GM18520 (cell line): ENCODE results near the gene OAF.
"Not testable (repeated sequence)": the region's sequence is repeated elsewhere in the genome, so short reads cannot be mapped to it uniquely, and the experiment has no call there.

Experiments used
- ATAC-seq: cut with Tn5 transposase; IDR thresholded peaks from one replicate; pipeline ENCODE4 v1.9.1; 2021; ENCODE audit not compliant: unreplicated experiment

The OAF gene

GRCh38 chr11:120239713-120240640, 29.1 kb downstream of the OAF start, which contains the start of gene POU2F3:
Gene POU2F3 (plus strand): TSS chr11:120240140. CDS start chr11:120240344, 204 bp downstream.
- ATAC-seq, result no peak

- ATAC-seq, result no peak
Measured at GRCh38 chr11:120240866-120241265, 30.0 kb downstream of the OAF start.

GRCh38 chr11:120241277-120241676, 30.4 kb downstream of the OAF start:
- no peak for ATAC-seq

GRCh38 chr11:120243221-120243620, 32.4 kb downstream of the OAF start:
- ATAC-seq, result no peak

- ATAC-seq, result no peak
Measured at GRCh38 chr11:120244476-120245365, 33.9 kb downstream of the OAF start.

GRCh38 chr11:120245434-120245833, 34.6 kb downstream of the OAF start:
- ATAC-seq, result no peak

- peak; percentile 39 for ATAC-seq
Measured at GRCh38 chr11:120248551-120249278, 37.9 kb downstream of the OAF start.

- ATAC-seq, result no peak
Measured at GRCh38 chr11:120249279-120250262, 38.7 kb downstream of the OAF start.

- not testable (repeated sequence) for ATAC-seq
Measured at GRCh38 chr11:120253377-120253776, 42.5 kb downstream of the OAF start.

- ATAC-seq, result no peak
Measured at GRCh38 chr11:120254788-120255518, 44.1 kb downstream of the OAF start.

GRCh38 chr11:120255519-120255866, 44.7 kb downstream of the OAF start:
- ATAC-seq, result no peak

GRCh38 chr11:120256178-120256577, 45.3 kb downstream of the OAF start:
- no peak for ATAC-seq

- ATAC-seq, result no peak
Measured at GRCh38 chr11:120256779-120257178, 45.9 kb downstream of the OAF start.

- ATAC-seq, result no peak
Measured at GRCh38 chr11:120257346-120257745, 46.5 kb downstream of the OAF start.

- no peak for ATAC-seq
Measured at GRCh38 chr11:120258661-120259060, 47.8 kb downstream of the OAF start.

GRCh38 chr11:120259241-120259640, 48.4 kb downstream of the OAF start:
- no peak for ATAC-seq

GRCh38 chr11:120259988-120260565, 49.2 kb downstream of the OAF start:
- ATAC-seq, result no peak

- ATAC-seq, result no peak
Measured at GRCh38 chr11:120260616-120261015, 49.8 kb downstream of the OAF start.

GRCh38 chr11:120261321-120261720, 50.5 kb downstream of the OAF start:
- ATAC-seq, result no peak
